SK-N-SH treated with all-trans-retinoic acid at 6 μM for 48 hours (cell line): ENCODE data around the gene ARFIP1.
A peak's percentile ranks its signal among the peaks of the same experiment; 100 is the strongest.
"Not testable (repeated sequence)": the region's sequence is repeated elsewhere in the genome, so short reads cannot be mapped to it uniquely, and the experiment has no call there.

Source experiments
- ATAC-seq: fragments of 200-7000 bp; cut with Tn5 transposase; 3 replicates; pipeline ENCODE4 v1.9.1; 2020; ENCODE audit warnings: mild to moderate bottlenecking, moderate library complexity
- ARNTL ChIP-seq: fragments of 450-650 bp; formaldehyde crosslinking; IDR thresholded peaks from 2 replicates; pipeline ENCODE4 v1.5.0; 2020; ENCODE audit warnings: low read depth, mild to moderate bottlenecking, moderate library complexity, borderline replicate concordance
- BACH2 ChIP-seq: fragments of 250-450 bp; sonication (Bioruptor Pico); IDR thresholded peaks from 2 replicates; pipeline ENCODE4 v1.9.0; 2021; ENCODE audit warnings: mild to moderate bottlenecking, borderline replicate concordance
- CREB5 ChIP-seq: fragments of 250-450 bp; sonication (Bioruptor Pico); IDR thresholded peaks from 2 replicates; pipeline ENCODE4 v1.5.1; 2020; ENCODE audit warnings: low read depth, mild to moderate bottlenecking, moderate library complexity
- CSDC2 ChIP-seq: fragments of 250-450 bp; sonication (Bioruptor Pico); IDR thresholded peaks from 2 replicates; pipeline ENCODE4 v1.5.0; 2020; ENCODE audit warnings: mild to moderate bottlenecking, moderate library complexity
- ESRRG ChIP-seq: fragments of 250-450 bp; sonication (Bioruptor Pico); IDR thresholded peaks from 2 replicates; pipeline ENCODE4 v1.6.1; 2021; ENCODE audit warnings: mild to moderate bottlenecking
- GLIS3 ChIP-seq: fragments of 250-450 bp; sonication (Bioruptor Pico); IDR thresholded peaks from 2 replicates; pipeline ENCODE4 v1.5.0; 2020; ENCODE audit warnings: mild to moderate bottlenecking, moderate library complexity
- ISL1 ChIP-seq: fragments of 250-450 bp; sonication (Bioruptor Pico); IDR thresholded peaks from 2 replicates; pipeline ENCODE4 v2.1.2; 2022; ENCODE audit warnings: mild to moderate bottlenecking, moderate library complexity
- OSR1 ChIP-seq: fragments of 250-450 bp; sonication (Bioruptor Pico); IDR thresholded peaks from 2 replicates; pipeline ENCODE4 v1.8.0; 2022; ENCODE audit warnings: moderate library complexity, mild to moderate bottlenecking, inconsistent platforms
- PATZ1 ChIP-seq: fragments of 250-450 bp; sonication (Bioruptor Pico); IDR thresholded peaks from 2 replicates; pipeline ENCODE4 v1.8.0; 2020; ENCODE audit warnings: mild to moderate bottlenecking, moderate library complexity, borderline replicate concordance
- POU6F1 ChIP-seq: fragments of 250-450 bp; sonication (Bioruptor Pico); IDR thresholded peaks from 2 replicates; pipeline ENCODE4 v1.8.0; 2021; ENCODE audit warnings: low read depth, mild to moderate bottlenecking, moderate library complexity, borderline replicate concordance
- RARB ChIP-seq: fragments of 250-450 bp; sonication (Bioruptor Pico); IDR thresholded peaks from 2 replicates; pipeline ENCODE4 v1.8.0; 2021; ENCODE audit warnings: mild to moderate bottlenecking, moderate library complexity
- SNAI2 ChIP-seq: fragments of 250-450 bp; sonication (Bioruptor Pico); IDR thresholded peaks from 2 replicates; pipeline ENCODE4 v1.5.0; 2020; ENCODE audit warnings: mild to moderate bottlenecking, moderate library complexity
- TCF4 ChIP-seq: fragments of 250-450 bp; sonication (Bioruptor Pico); IDR thresholded peaks from 2 replicates; pipeline ENCODE4 v1.8.0; 2021; ENCODE audit warnings: mild to moderate bottlenecking, moderate library complexity, borderline replicate concordance
- TOX ChIP-seq: fragments of 250-450 bp; sonication (Bioruptor Pico); IDR thresholded peaks from 2 replicates; pipeline ENCODE4 v1.8.0; 2021; ENCODE audit warnings: mild to moderate bottlenecking, moderate library complexity, borderline replicate concordance
- TSHZ2 ChIP-seq: fragments of 250-450 bp; sonication (Bioruptor Pico); IDR thresholded peaks from 2 replicates; pipeline ENCODE4 v1.5.0; 2020; ENCODE audit warnings: mild to moderate bottlenecking, moderate library complexity
- ZC3H10 ChIP-seq: fragments of 250-450 bp; sonication (Bioruptor Pico); IDR thresholded peaks from 2 replicates; pipeline ENCODE4 v1.5.1; 2021; ENCODE audit warnings: mild to moderate bottlenecking, moderate library complexity
- ZFP30 ChIP-seq: fragments of 450-650 bp; formaldehyde crosslinking; IDR thresholded peaks from 2 replicates; pipeline ENCODE4 v1.5.0; 2022; ENCODE audit warnings: mild to moderate bottlenecking, moderate library complexity
- ZNF70 ChIP-seq: fragments of 450-650 bp; formaldehyde crosslinking; IDR thresholded peaks from 2 replicates; pipeline ENCODE4 v1.5.0; 2020; ENCODE audit warnings: mild to moderate bottlenecking, moderate library complexity
- ZNF8 ChIP-seq: fragments of 450-650 bp; formaldehyde crosslinking; IDR thresholded peaks from 2 replicates; pipeline ENCODE4 v1.5.0; 2020; ENCODE audit warnings: mild to moderate bottlenecking, moderate library complexity

ARFIP1 gene

GRCh38 chr4:152892974-152893373 is 113.2 kb downstream of the ARFIP1 start (continued):
- no peak for TF ChIP-seq TSHZ2 (CRISPR knock-in tag)
- TF ChIP-seq ARNTL = no peak
- TF ChIP-seq ZC3H10 (CRISPR knock-in tag) = no peak
- no peak for TF ChIP-seq ZFP30 (CRISPR knock-in tag)
- TF ChIP-seq PATZ1 (CRISPR knock-in tag) = no peak
- TF ChIP-seq, all 23 proteins: peak for 0

- peak; percentile 74 for ATAC-seq
- TF ChIP-seq SNAI2 (CRISPR knock-in tag) = no peak
- TF ChIP-seq ISL1 (CRISPR knock-in tag) = 0 out of 2 replicates have a peak, but pooled peaks have one; percentile 28
Observed at GRCh38 chr4:152894673-152895072, 114.9 kb downstream of the ARFIP1 start.

GRCh38 chr4:152896811-152897210 is 117.1 kb downstream of the ARFIP1 start:
- no peak for ATAC-seq
- TF ChIP-seq TSHZ2 (CRISPR knock-in tag) (no peak), CSDC2 (no peak), ESRRG (no peak), BACH2 (CRISPR knock-in tag) (no peak), TOX (no peak), ZNF70 (CRISPR knock-in tag) (no peak)

- ATAC-seq = not testable (repeated sequence)
Observed at GRCh38 chr4:152898133-152898532, 118.4 kb downstream of the ARFIP1 start.

- ATAC-seq = no peak
- TF ChIP-seq GLIS3 (CRISPR knock-in tag) (no peak), ZNF8 (CRISPR knock-in tag) (no peak), CREB5 (CRISPR knock-in tag) (no peak), TCF4 (no peak), RARB (CRISPR knock-in tag) (no peak), TOX (no peak), OSR1 (no peak), BACH2 (CRISPR knock-in tag) (no peak), TSHZ2 (CRISPR knock-in tag) (no peak), ZC3H10 (CRISPR knock-in tag) (no peak), ZFP30 (CRISPR knock-in tag) (no peak), ARNTL (no peak), POU6F1 (no peak), CSDC2 (no peak), ZNF70 (CRISPR knock-in tag) (no peak), ISL1 (CRISPR knock-in tag) (no peak)
- TF ChIP-seq, all 23 proteins: peak for 0
Observed at GRCh38 chr4:152898606-152899005, 118.9 kb downstream of the ARFIP1 start.
